D721Med (cell line): Measurements from ENCODE around the gene TLX1.

Source experiments
- DNase-seq: peaks from one replicate; pipeline ENCODE4 v3.0.0; 2011; ENCODE audit warnings: low spot score; ENCODE audit not compliant: insufficient read length
- FAIRE-seq: peaks from 2 replicates; lab custom pipeline; 2011; peaks lifted over from hg19 to GRCh38; lab: Jason Lieb, UNC
- CTCF ChIP-seq: IDR thresholded peaks from 2 replicates; pipeline ENCODE4 v1.5.1; 2012; ENCODE audit warnings: mild to moderate bottlenecking, control low read depth; ENCODE audit not compliant: insufficient read depth; ENCODE audit errors: missing control alignments

Gene TLX1

GRCh38 chr10:101165736-101166135, 34.6 kb downstream of the TLX1 start:
- DNase-seq (no peak), FAIRE-seq (no peak)
- no peak for TF ChIP-seq CTCF

- no peak for DNase-seq
- TF ChIP-seq CTCF: no peak
- no peak for FAIRE-seq
Measured at GRCh38 chr10:101166430-101166829, 35.3 kb downstream of the TLX1 start.

GRCh38 chr10:101172741-101173140, 41.6 kb downstream of the TLX1 start:
- DNase-seq (no peak), FAIRE-seq (no peak)
- no peak for TF ChIP-seq CTCF

GRCh38 chr10:101174319-101174718, 43.2 kb downstream of the TLX1 start:
- no peak for FAIRE-seq
- DNase-seq: no peak
- no peak for TF ChIP-seq CTCF

- TF ChIP-seq CTCF: no peak
- no peak for DNase-seq
- FAIRE-seq: no peak
Measured at GRCh38 chr10:101176577-101176976, 45.5 kb downstream of the TLX1 start.

GRCh38 chr10:101182936-101183335, 51.8 kb downstream of the TLX1 start:
- DNase-seq: no peak
- no peak for TF ChIP-seq CTCF
- no peak for FAIRE-seq

GRCh38 chr10:101183458-101184183, 52.5 kb downstream of the TLX1 start:
- TF ChIP-seq CTCF: no peak
- FAIRE-seq: no peak
- no peak for DNase-seq
